ENCODE data around the gene SMG6. TPM values are rescaled to one million over a fixed set of nuclear protein-coding genes. Genes with fewer than 3 reads are reported as not detected.

Gene SMG6
- total RNA-seq, 1 experiment from 2014 or later, result 28.6 TPM

GRCh38 chr17:2101448-2102257, 201.9 kb downstream of the SMG6 start:
- Mint-ChIP-seq H3K4me3 (no peak overlapping the region), H3K27me3 (ENCODE audit: low read depth) (no peaks in the 10 kb centered on the region), H3K27ac (peak overlapping the region; percentile 20 to 24 (median 21); a peak in 1 of 7 replicates), H3K4me1 (no peaks in the 10 kb centered on the region; a peak in 1 of 4 replicates), H3K36me3 (ENCODE audit: insufficient read depth in 1 of 3, low read depth in 3 of 3) (no peaks in the 10 kb centered on the region), H3K9me3 (no peaks in the 10 kb centered on the region)
- Histone ChIP-seq H2BK5ac (ENCODE audit: insufficient read length, low read length) (no peak overlapping the region), H3K4me1 (ENCODE audit: insufficient read depth, low read length) (no peaks in the 10 kb centered on the region), H3K9ac (ENCODE audit: extremely low read depth, insufficient read length, low read length) (no peak overlapping the region), H4K8ac (replicated peaks; ENCODE audit: insufficient read length, low read depth, low read length) (no peak overlapping the region), H3K79me1 (ENCODE audit: insufficient read depth, low read depth, low read length, poor library complexity, severe bottlenecking) (no peaks in the 10 kb centered on the region), H3K4me2 (ENCODE audit: insufficient read depth, insufficient read length, low read length) (no peak overlapping the region), H3K23ac (ENCODE audit: insufficient read length, low read depth, low read length) (no peak overlapping the region), H2BK120ac (ENCODE audit: low read depth, low read length, poor library complexity, severe bottlenecking) (no peak overlapping the region), H3K79me2 (ENCODE audit: insufficient read depth, low read length) (no peaks in the 10 kb centered on the region), H3K9me3 (ENCODE audit: control insufficient read depth, low read depth, low read length) (no peaks in the 10 kb centered on the region), H4K20me1 (ENCODE audit: control insufficient read depth, insufficient read depth, insufficient read length) (no peaks in the 10 kb centered on the region), H3K23me2 (ENCODE audit: insufficient read length, low read depth, low read length, poor library complexity, severe bottlenecking) (no peaks in the 10 kb centered on the region), H3K56ac (ENCODE audit: insufficient read length, low read depth, low read length) (no peak overlapping the region), H2AFZ (ENCODE audit: low read length) (no peak overlapping the region), H3K18ac (ENCODE audit: insufficient read length, low read depth, low read length) (no peak overlapping the region), H3K14ac (ENCODE audit: insufficient read depth, low read length) (no peak overlapping the region), H4K91ac (ENCODE audit: insufficient read length, low read depth, low read length) (no peak overlapping the region), H4K5ac (ENCODE audit: insufficient read length, low read depth, low read length) (no peak overlapping the region), H2BK15ac (ENCODE audit: low read depth, low read length) (no peak overlapping the region), H2AK5ac (ENCODE audit: insufficient read length, low read length) (no peak overlapping the region), H3T11ph (ENCODE audit: low read length) (no peak overlapping the region), H2BK12ac (ENCODE audit: insufficient read length, low read depth, low read length) (no peak overlapping the region), H3K27me3 (ENCODE audit: insufficient read depth, low read length) (no peaks in the 10 kb centered on the region), H2BK20ac (ENCODE audit: low read depth, low read length, poor library complexity, severe bottlenecking) (no peak overlapping the region), H3K4ac (ENCODE audit: low read depth, low read length) (no peak overlapping the region), H3K27ac (ENCODE audit: insufficient read length, low read depth, low read length) (no peak overlapping the region)
- DNase-seq, result no peak
- WGBS (ENCODE audit: extremely low coverage, insufficient read length, low lambda C conversion rate), result no CpG with 5 or more reads among the region's 15 CpGs
- no peak for TF ChIP-seq CTCF (conservative IDR thresholded peaks at IDR 0.05)
